ENCODE measurements around the gene MPZL3. TPM values are rescaled to one million over a fixed set of nuclear protein-coding genes. Genes with fewer than 3 reads are reported as not detected.

Gene MPZL3
- total and polyA plus RNA-seq, 4 experiments from 2014 or later, result 12.3 to 32.0 (median 21.3) TPM

GRCh38 chr11:118260353-118260752, 8.2 kb upstream of the MPZL3 start:
- POLR2A ChIA-PET (ENCODE audit: partially characterized antibody), result interaction anchor here (0.9 to 1.8 kb wide), 5 partner anchors 15 to 82 kb away, joined by 3 to 6 read pairs (median 5); partner anchors contain the start of genes CD3D and JAML
- peak in 1 of 5 donors; percentile 48 for DNase-seq
- H3K27me3 ChIP-seq (ENCODE audit: insufficient read depth, low read length), result no peaks in the 10 kb centered on the region
- H3K4me3 ChIP-seq (ENCODE audit: low read length in 2 of 2), result no peak overlapping the region
- no peak overlapping the region for H3K4me3 Mint-ChIP-seq
- H3K36me3 ChIP-seq (ENCODE audit: insufficient read depth, low read length), result no peaks in the 10 kb centered on the region
- peaks cover 0 to 1% of the 10 kb centered on the region in 2 donors for H3K27me3 Mint-ChIP-seq
- CTCF ChIA-PET (ENCODE audit: partially characterized antibody), result interaction anchor here (0.7 to 7.3 kb wide), 12 partner anchors 8 to 62 kb away, joined by 3 to 71 read pairs (median 5); partner anchors contain the start of genes JAML and MPZL3
- peaks cover 11 to 38% (median 23%) of the 10 kb centered on the region in 4 donors for H3K4me1 Mint-ChIP-seq
- H3K9me3 ChIP-seq (ENCODE audit: control insufficient read depth in 1 of 2, low read length in 2 of 2), result no peaks in the 10 kb centered on the region
- no peaks in the 10 kb centered on the region for H3K36me3 Mint-ChIP-seq
- intact Hi-C loops (cut with micrococcal nuclease), result no loop called here
- H3K27ac Mint-ChIP-seq, result peak overlapping the region in 2 of 7 donors; percentile 51 to 70
- no peak overlapping the region for H3K27ac ChIP-seq (ENCODE audit: low read depth, low read length)
- H3K9me3 Mint-ChIP-seq, result peaks cover 0 to 3% (median 0%) of the 10 kb centered on the region in 8 donors
- H3K4me1 ChIP-seq (ENCODE audit: insufficient read depth, low read length), result peaks cover 29% of the 10 kb centered on the region

- DNase-seq, result no peak
- Mint-ChIP-seq H3K4me1 (peaks cover 11 to 26% (median 19%) of the 10 kb centered on the region in 4 donors), H3K27me3 (no peaks in the 10 kb centered on the region), H3K36me3 (no peaks in the 10 kb centered on the region), H3K4me3 (no peak overlapping the region), H3K27ac (no peak overlapping the region), H3K9me3 (peaks cover 0 to 3% (median 0%) of the 10 kb centered on the region in 8 donors)
- Histone ChIP-seq H3K36me3 (ENCODE audit: insufficient read depth, low read length) (no peaks in the 10 kb centered on the region), H3K27me3 (ENCODE audit: insufficient read depth, low read length) (no peaks in the 10 kb centered on the region), H3K4me3 (ENCODE audit: low read length in 2 of 2) (no peak overlapping the region), H3K9me3 (ENCODE audit: control insufficient read depth in 1 of 2, low read length in 2 of 2) (no peaks in the 10 kb centered on the region), H3K27ac (ENCODE audit: low read depth, low read length) (no peak overlapping the region), H3K4me1 (ENCODE audit: insufficient read depth, low read length) (peaks cover 29% of the 10 kb centered on the region)
- intact Hi-C loops (cut with micrococcal nuclease), result no loop called here
- CTCF ChIA-PET (ENCODE audit: partially characterized antibody), result interaction anchor here (0.6 to 7.3 kb wide), 11 partner anchors 16 to 115 kb away, joined by 3 to 71 read pairs (median 3); no protein-coding TSS in a partner anchor
- POLR2A ChIA-PET (ENCODE audit: partially characterized antibody), result interaction anchor here (1.0 kb wide), 1 partner anchor 17 kb away, joined by 3 read pairs; no protein-coding TSS in a partner anchor
Measured at GRCh38 chr11:118259138-118259537, 7.0 kb upstream of the MPZL3 start.

GRCh38 chr11:118258410-118258809, 6.2 kb upstream of the MPZL3 start:
- no peak overlapping the region for H3K27ac ChIP-seq (ENCODE audit: low read depth, low read length)
- no peaks in the 10 kb centered on the region for H3K27me3 ChIP-seq (ENCODE audit: insufficient read depth, low read length)
- CTCF ChIA-PET (ENCODE audit: partially characterized antibody), result interaction anchor here (0.6 to 7.3 kb wide), 6 partner anchors 16 to 95 kb away, joined by 3 to 71 read pairs (median 5); no protein-coding TSS in a partner anchor
- Mint-ChIP-seq H3K9me3 (peaks cover 0 to 3% (median 0%) of the 10 kb centered on the region in 8 donors), H3K27ac (peak overlapping the region in 1 of 7 donors; percentile 43), H3K27me3 (no peaks in the 10 kb centered on the region), H3K4me1 (peaks cover 7 to 19% (median 12%) of the 10 kb centered on the region in 4 donors), H3K36me3 (no peaks in the 10 kb centered on the region), H3K4me3 (no peak overlapping the region)
- intact Hi-C loops (cut with micrococcal nuclease), result no loop called here
- DNase-seq, result no peak
- no peak overlapping the region for H3K4me3 ChIP-seq (ENCODE audit: low read length in 2 of 2)
- POLR2A ChIA-PET (ENCODE audit: partially characterized antibody), result interaction anchor here (1.0 kb wide), 1 partner anchor 17 kb away, joined by 3 read pairs; no protein-coding TSS in a partner anchor
- peaks cover 24% of the 10 kb centered on the region for H3K4me1 ChIP-seq (ENCODE audit: insufficient read depth, low read length)
- no peaks in the 10 kb centered on the region for H3K36me3 ChIP-seq (ENCODE audit: insufficient read depth, low read length)
- no peaks in the 10 kb centered on the region for H3K9me3 ChIP-seq (ENCODE audit: control insufficient read depth in 1 of 2, low read length in 2 of 2)

- POLR2A ChIA-PET (ENCODE audit: partially characterized antibody), result interaction anchor here (0.6 to 3.1 kb wide), 26 partner anchors 11 to 145 kb away, joined by 3 to 71 read pairs (median 8); partner anchors contain the start of genes CD3D, CD3E, CD3G and JAML
- peaks cover 20 to 47% (median 33%) of the 10 kb centered on the region in 4 donors for H3K4me1 Mint-ChIP-seq
- intact Hi-C loops (cut with micrococcal nuclease), result loop anchor here (1.0 kb wide), 2 partner anchors 11 to 28 kb away; no protein-coding TSS in a partner anchor
- peaks cover 2 to 17% of the 10 kb centered on the region in 2 donors for H3K36me3 Mint-ChIP-seq
- H3K27ac ChIP-seq (ENCODE audit: low read depth, low read length), result peak overlapping the region; percentile 94
- H3K36me3 ChIP-seq (ENCODE audit: insufficient read depth, low read length), result no peaks in the 10 kb centered on the region
- peaks cover 36% of the 10 kb centered on the region for H3K4me1 ChIP-seq (ENCODE audit: insufficient read depth, low read length)
- no peaks in the 10 kb centered on the region for H3K9me3 Mint-ChIP-seq
- no peaks in the 10 kb centered on the region for H3K27me3 ChIP-seq (ENCODE audit: insufficient read depth, low read length)
- CTCF ChIA-PET (ENCODE audit: partially characterized antibody), result interaction anchor here (0.9 to 2.3 kb wide), 12 partner anchors 8 to 81 kb away, joined by 3 to 30 read pairs (median 6); partner anchors contain the start of gene JAML
- peaks cover 0 to 2% of the 10 kb centered on the region in 2 donors for H3K27me3 Mint-ChIP-seq
- peak overlapping the region; percentile 99 to 100 (median 99) for H3K27ac Mint-ChIP-seq
- H3K4me3 ChIP-seq (ENCODE audit: low read length in 2 of 2), result peak overlapping the region; percentile 57 to 94
- DNase-seq, result no peak
- H3K4me3 Mint-ChIP-seq, result peak overlapping the region; percentile 95 to 99 (median 98)
- H3K9me3 ChIP-seq (ENCODE audit: control insufficient read depth in 1 of 2, low read length in 2 of 2), result no peaks in the 10 kb centered on the region
Measured at GRCh38 chr11:118252688-118253087, 523 bp upstream of the MPZL3 start.

GRCh38 chr11:118247041-118247440, 5.1 kb downstream of the MPZL3 start:
- Histone ChIP-seq H3K27ac (ENCODE audit: low read depth, low read length) (no peak overlapping the region), H3K36me3 (ENCODE audit: insufficient read depth, low read length) (no peaks in the 10 kb centered on the region), H3K9me3 (ENCODE audit: control insufficient read depth in 1 of 2, low read length in 2 of 2) (no peaks in the 10 kb centered on the region), H3K27me3 (ENCODE audit: insufficient read depth, low read length) (no peaks in the 10 kb centered on the region), H3K4me3 (ENCODE audit: low read length in 2 of 2) (no peak overlapping the region), H3K4me1 (ENCODE audit: insufficient read depth, low read length) (peaks cover 70% of the 10 kb centered on the region)
- peaks cover 53 to 88% (median 72%) of the 10 kb centered on the region in 4 donors for H3K4me1 Mint-ChIP-seq
- H3K4me3 Mint-ChIP-seq, result peak overlapping the region in 4 of 8 donors; percentile 6 to 45 (median 22)
- H3K9me3 Mint-ChIP-seq, result no peaks in the 10 kb centered on the region
- H3K27ac Mint-ChIP-seq, result peak overlapping the region; percentile 77 to 94 (median 87)
- H3K36me3 Mint-ChIP-seq, result peaks cover 8 to 22% of the 10 kb centered on the region in 2 donors
- no peak for DNase-seq
- intact Hi-C loops (cut with micrococcal nuclease), result no loop called here
- no peaks in the 10 kb centered on the region for H3K27me3 Mint-ChIP-seq
- POLR2A ChIA-PET (ENCODE audit: partially characterized antibody), result interaction anchor here (0.8 to 9.4 kb wide), 9 partner anchors 22 to 59 kb away, joined by 3 to 142 read pairs (median 5); partner anchors contain the start of genes CD3E and JAML
- CTCF ChIA-PET (ENCODE audit: partially characterized antibody), result interaction anchor here (0.9 to 4.2 kb wide), 11 partner anchors 9 to 67 kb away, joined by 3 to 36 read pairs (median 5); partner anchors contain the start of gene JAML

GRCh38 chr11:118245936-118246562, 6.1 kb downstream of the MPZL3 start:
- Histone ChIP-seq H3K27ac (ENCODE audit: low read depth, low read length) (no peak overlapping the region), H3K9me3 (ENCODE audit: control insufficient read depth in 1 of 2, low read length in 2 of 2) (no peaks in the 10 kb centered on the region), H3K36me3 (ENCODE audit: insufficient read depth, low read length) (no peaks in the 10 kb centered on the region), H3K27me3 (ENCODE audit: insufficient read depth, low read length) (no peaks in the 10 kb centered on the region), H3K4me1 (ENCODE audit: insufficient read depth, low read length) (peaks cover 80% of the 10 kb centered on the region), H3K4me3 (ENCODE audit: low read length in 2 of 2) (no peak overlapping the region)
- ChIA-PET POLR2A (ENCODE audit: partially characterized antibody) (interaction anchor here (1.1 to 9.4 kb wide), 9 partner anchors 15 to 861 kb away, joined by 3 to 142 read pairs (median 5); partner anchors contain the start of genes CD3E and JAML), CTCF (ENCODE audit: partially characterized antibody) (interaction anchor here (0.9 to 4.2 kb wide), 11 partner anchors 10 to 74 kb away, joined by 3 to 36 read pairs (median 5); partner anchors contain the start of genes JAML and MPZL2)
- intact Hi-C loops (cut with micrococcal nuclease), result no loop called here
- peak overlapping the region; percentile 17 to 94 (median 71) for H3K27ac Mint-ChIP-seq
- peaks cover 8 to 19% of the 10 kb centered on the region in 2 donors for H3K36me3 Mint-ChIP-seq
- no peaks in the 10 kb centered on the region for H3K9me3 Mint-ChIP-seq
- peaks cover 62 to 91% (median 78%) of the 10 kb centered on the region in 4 donors for H3K4me1 Mint-ChIP-seq
- H3K4me3 Mint-ChIP-seq, result peak overlapping the region in 4 of 8 donors; percentile 1 to 54 (median 8)
- DNase-seq, result no peak
- H3K27me3 Mint-ChIP-seq, result no peaks in the 10 kb centered on the region

All from CD4-positive, alpha-beta memory T cell (primary cell).